T1000 (cell line): ENCODE data around the gene CD74.
"Not testable (repeated sequence)": the region's sequence is repeated elsewhere in the genome, so short reads cannot be mapped to it uniquely, and the experiment has no call there.

ENCODE experiments used
- DNase-seq: peaks from one replicate; lab custom pipeline; 2025; ENCODE audit warnings: mixed read lengths; lab: John Stamatoyannopoulos, UW

CD74 gene

GRCh38 chr5:150441813-150442698, 29.3 kb upstream of the CD74 start:
- no peak for DNase-seq

- no peak for DNase-seq
Observed at GRCh38 chr5:150440948-150441812, 28.5 kb upstream of the CD74 start.

DNA sequence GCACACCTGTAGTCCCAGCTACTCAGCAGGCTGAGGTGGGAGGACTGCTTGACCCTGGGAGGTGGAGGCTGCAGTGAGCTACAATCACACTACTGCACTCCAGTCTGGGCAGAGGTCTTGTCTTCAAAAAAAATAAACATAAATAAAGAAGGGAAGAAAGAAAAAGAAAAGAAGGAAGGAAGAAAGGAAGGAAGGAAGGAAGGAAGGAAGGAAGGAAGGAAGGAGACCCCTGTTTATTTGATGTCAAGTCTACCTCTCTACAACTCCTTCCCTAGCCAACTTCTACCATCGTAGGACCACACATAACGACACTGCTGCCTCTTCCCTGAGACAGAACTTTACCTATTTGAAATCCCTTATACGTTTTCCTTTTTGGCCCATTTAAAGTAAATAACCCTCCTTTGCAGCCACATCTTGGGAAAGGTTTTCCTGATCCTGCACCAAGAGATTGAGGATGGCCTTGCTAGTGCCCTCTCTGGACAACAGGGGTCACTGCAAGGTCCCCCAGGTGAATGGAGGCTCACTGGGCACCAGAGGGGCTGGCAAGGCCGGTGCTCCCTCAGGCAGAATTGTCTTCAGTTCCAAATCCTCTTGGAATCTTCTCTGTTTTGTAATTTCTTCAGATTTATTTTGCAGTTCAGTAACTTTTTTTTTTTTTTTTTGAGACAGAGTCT, 26.3 kb upstream of the CD74 start:
- DNase-seq = no peak

GRCh38 chr5:150436141-150436680, 23.5 kb upstream of the CD74 start:
- peak; percentile 75 for DNase-seq

DNA sequence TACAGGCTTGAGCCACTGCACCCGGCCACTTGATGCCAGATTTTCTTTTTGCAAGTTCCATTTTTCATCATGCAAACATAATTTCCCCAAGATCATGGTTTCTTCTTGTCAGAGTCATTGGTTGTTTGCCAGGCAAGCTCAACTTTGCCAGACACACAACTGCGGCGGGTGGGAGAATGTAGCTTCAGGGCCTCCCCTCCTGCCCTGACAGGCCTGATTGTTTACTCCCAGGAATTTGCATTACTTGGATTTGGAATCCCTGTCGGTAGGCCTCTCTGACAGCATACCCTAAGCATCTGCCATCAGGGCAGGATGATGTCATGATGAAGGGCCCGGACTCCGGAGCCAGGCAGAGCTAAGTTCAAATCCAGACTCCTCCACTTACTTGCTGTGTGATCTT, 21.8 kb upstream of the CD74 start:
- DNase-seq = peak; percentile 28

- no peak for DNase-seq
Observed at GRCh38 chr5:150431574-150431973, 18.9 kb upstream of the CD74 start.

GRCh38 chr5:150431048-150431447, 18.3 kb upstream of the CD74 start:
- no peak for DNase-seq

DNA sequence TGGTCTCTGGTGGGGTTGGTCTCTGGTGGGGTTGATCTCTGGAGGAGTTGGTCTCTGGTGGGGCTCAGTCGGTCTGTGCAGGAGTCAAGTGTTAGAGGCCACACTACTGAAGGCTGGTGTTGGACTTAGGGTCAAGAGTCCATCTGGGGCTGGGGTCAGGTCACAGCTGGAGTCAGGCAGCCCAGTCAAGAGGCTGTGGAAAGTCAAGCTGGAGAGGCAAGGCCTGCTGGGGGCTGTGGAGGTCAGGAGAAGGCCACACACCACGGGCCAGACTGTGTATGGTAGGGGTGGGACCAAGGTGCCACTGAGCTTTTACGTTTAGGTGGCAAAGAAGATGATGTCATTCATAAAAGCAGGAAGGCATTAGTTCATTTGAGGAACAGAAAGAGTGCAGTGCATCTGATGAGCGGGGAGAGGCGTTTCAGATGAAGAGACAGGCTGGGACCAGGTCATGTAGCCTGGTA, 16.7 kb upstream of the CD74 start:
- no peak for DNase-seq

DNA sequence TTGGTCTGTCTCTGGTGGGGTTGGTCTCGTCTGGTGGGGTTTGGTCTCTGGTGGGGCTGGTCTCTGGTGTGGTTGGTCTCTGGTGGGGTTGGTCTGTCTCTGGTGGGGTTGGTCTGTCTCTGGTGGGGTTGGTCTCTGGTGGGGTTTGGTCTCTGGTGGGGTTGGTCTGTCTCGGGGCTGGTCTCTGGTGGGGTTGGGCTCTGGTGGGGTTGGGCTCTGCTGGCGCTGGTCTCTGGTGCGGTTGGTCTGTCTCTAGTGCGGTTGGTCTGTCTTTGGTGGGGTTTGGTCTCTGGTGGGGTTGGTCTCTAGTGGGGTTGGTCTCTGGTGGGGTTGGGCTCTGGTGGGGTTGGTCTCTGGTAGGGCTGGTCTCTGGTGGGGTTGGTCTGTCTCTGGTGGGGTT, 16.3 kb upstream of the CD74 start:
- DNase-seq = no peak

DNA sequence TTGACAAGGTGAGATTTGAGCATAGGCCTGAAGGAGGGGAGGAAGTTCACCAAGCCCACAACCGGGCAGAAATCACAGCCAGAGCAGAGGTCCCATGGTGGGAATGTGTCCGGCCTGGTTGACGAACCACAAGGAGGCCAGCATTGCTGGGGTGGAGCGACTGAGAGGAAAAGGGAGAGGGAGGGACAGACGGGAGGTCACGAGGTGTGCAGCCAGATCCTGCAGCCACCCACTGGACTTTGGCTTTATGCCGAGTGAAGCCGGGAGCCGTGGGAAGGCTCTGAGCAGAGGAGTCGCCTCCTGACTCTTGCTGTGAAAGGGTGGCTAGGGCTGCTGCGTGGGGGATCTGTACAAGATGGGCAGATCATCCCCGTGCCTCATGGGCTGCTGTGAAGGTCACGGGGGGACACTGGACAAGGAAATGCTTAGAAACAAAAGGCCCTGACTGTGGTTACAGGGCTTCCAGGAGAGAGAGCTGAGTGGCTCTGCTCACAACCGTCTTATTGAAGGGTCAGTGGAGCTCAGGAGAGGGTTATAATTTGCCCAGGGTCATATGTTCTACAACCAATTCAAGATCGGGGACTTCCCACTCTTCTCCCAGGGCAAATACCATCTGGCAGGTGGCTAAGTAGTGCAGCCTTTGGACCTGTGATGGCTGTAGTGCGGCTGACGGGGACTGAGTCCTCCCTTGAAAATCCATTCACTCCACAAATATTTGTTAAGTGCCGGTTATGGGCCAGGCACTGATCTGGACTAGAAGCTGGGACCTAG, 15.6 kb upstream of the CD74 start:
- DNase-seq = no peak

GRCh38 chr5:150426165-150426564, 13.5 kb upstream of the CD74 start:
- not testable (repeated sequence) for DNase-seq

- DNase-seq = no peak
Observed at GRCh38 chr5:150422758-150423157, 10.0 kb upstream of the CD74 start.

DNA sequence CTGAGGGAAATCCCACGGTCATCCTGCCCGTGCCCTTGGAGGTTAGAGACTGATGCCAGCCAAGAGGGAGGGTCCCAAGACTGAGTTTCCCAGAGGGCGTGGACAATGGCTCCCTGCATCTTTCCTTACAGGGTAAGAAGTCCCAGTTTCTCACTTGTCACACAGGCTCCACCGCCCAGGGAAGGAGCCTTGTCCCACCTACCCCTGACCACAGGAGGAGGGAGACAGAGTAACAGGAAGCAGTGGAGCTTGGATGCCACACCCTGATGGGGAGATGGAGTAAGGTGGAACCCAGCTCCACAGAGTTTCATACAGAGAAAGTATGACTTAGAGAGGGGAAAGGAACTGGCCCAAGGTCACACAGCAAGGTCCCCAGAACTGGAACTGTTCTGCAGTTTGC, 9.4 kb upstream of the CD74 start:
- DNase-seq = no peak

DNA sequence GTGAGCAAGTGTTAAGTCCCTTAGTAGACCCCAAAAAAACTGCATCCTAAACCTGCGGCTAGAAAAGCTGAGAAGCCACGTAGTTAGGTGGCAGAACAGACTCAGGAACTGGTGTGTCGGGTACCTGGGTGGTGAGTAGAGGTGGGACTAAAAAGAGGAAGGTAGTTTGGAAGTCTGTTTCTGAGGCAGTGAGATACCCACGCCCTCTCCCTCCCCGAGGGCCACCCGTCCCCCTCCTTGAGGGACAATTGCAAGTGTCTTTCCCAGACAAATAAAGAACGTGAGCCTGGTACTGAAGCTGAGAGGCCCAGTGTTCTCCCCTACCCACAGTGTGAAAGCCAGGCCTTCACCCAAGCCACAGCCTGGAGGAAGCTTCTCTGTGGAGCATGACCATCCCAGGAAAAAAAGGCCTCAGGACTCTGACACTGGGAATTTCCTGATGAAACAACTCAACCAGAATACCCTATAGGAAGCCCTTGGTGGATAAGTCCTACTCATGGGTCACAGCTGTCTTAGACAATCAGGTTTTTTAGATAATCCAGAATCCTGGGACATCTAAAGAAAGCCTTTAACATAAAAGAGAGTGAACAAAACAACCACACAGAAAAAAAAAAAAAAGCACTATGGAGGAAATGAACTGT, 7.0 kb upstream of the CD74 start:
- DNase-seq = no peak

DNA sequence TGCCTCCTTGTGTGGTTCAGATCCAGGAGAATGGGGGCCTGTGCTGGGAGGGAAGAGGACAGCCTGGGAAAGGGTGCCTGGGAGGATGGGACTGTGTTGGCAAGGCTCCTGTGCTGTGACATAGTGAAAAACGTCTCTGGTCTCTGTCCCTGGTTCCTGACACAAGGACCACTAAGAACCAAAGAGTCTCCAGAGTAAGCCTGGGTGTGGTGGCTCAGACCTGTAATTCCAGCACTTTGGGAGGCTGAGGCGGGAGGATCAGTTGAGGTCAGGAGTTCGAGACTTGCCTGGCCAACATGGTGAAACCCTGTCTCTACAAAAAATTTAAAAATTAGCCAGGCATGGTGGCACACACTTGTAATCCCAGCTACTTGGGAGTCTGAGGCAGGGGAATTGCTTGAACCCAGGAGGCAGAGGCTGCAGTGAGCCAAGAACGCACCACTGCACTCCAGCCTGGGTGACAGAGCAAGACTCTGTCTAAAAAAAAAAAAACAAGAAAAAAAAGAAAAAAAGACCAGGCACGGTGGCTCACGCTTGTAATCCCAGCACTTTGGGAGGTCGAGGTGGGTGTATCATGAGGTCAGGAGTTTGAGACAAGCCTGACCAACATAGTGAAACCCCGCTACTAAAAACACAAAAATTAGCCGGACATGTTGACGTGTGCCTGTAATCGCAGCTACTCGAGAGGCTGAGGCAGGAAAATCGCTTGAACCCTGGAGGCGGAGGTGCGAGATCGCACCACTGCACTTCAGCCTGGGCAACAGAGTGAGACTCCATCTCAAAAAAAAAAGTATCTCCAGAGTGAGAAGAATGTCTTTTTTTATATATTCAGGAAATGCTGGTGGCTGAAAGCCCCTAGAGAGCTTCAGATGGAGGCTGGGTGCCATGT, 1.4 kb upstream of the CD74 start:
- not testable (repeated sequence) for DNase-seq

- DNase-seq = no peak
Observed at GRCh38 chr5:150413176-150413901, 629 bp upstream of the CD74 start.

GRCh38 chr5:150411245-150411979, 1.3 kb downstream of the CD74 start:
- no peak for DNase-seq

DNA sequence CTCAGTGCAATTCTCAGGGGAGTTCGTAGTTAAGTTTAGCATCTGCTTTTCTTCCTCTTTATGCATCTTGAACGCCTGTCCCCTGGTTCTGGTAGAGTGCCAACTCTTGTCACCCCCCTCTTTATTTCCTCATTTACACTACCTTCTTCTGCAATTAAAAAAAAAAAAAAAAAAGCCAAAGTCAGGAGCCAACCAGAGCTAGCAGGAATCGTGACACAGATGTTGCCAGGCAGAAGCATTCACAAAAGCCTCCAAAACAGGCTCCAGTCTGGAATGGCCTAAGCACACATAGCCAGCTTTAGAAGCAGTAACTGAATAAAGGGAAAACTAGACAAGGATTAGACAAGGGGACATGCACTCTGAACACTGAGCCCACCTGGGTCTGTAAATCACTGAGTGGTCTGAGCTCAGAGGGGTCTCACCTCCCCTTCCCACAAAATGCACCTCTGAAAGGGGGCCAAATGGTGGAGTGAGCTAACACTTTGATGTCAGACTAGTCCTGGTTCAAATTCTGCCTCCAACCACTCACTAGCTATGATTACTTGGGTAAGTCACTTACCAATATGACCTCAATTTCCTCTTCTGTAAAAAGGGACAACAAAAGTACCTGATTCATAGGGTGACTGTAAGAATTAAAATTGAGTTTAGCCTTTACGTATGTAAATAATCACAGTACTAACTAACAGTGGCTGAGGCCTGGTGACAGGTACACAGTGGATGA, 2.0 kb downstream of the CD74 start:
- DNase-seq = peak; percentile 11
